HG03280 (cell line): ENCODE results near the gene RPL36AL.
"Not testable (repeated sequence)": the region's sequence is repeated elsewhere in the genome, so short reads cannot be mapped to it uniquely, and the experiment has no call there.

Experiments used
- ATAC-seq: cut with Tn5 transposase; IDR thresholded peaks from one replicate; pipeline ENCODE4 v1.9.1; 2021; ENCODE audit warnings: mild to moderate bottlenecking, moderate library complexity; ENCODE audit not compliant: unreplicated experiment

The RPL36AL gene

DNA sequence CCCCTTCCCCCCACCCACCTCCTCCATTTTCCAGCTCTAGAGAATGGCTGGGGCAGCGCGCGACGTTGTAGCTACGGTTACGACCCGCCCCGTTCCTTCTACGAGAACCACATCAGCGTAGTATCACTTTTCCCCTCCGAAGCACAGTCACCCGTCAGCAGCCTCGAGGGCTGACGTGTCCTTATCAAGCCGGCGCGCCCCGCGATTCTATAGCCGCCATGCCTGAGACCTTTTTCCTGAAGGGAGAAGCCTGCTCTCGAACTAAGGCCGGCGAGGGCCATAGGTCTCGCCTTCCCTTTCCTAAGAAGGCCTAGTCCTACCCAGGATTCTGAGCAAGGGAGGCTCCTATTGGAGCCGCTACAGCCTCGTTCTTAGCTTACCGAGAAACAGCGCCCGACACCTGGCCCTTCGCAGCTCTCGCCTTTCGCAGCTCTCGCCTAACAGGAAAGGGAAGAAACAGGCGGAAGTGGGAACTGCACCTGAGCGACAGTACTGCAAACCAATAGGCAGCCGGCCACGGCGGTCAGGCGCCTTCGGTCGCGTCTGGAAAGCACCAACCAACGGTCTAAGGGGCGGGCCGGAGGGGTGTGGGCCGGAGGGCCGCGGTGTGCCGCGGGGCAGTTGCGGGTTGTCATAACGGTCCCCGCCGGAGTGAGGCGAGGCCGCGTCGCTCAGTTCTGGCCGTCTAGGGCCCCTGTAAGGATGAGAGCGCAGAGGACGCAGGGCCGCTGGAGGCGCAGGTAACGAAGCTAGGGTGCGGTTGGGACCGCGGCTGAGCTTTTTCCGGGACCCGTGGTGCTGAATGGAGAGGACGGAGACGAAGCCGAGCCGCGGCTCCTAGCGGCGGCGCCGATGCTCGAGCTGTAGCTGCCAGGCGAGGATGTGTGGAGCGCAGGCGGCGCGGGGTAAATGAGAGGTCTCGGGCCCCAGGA lies at the start of gene RPL36AL, which contains the start of gene MGAT2:
RPL36AL (minus strand) TSS at position 445 of the 932 bp plus-strand sequence. CDS start 1,522 bp downstream, outside the sequence.
MGAT2 (plus strand) TSS at position 618 of the 932 bp plus-strand sequence. CDS start 470 bp downstream, outside the sequence.
- peak; percentile 90 for ATAC-seq

GRCh38 chr14:49659526-49660455 lies 39.4 kb upstream of the RPL36AL start:
- no peak for ATAC-seq

DNA sequence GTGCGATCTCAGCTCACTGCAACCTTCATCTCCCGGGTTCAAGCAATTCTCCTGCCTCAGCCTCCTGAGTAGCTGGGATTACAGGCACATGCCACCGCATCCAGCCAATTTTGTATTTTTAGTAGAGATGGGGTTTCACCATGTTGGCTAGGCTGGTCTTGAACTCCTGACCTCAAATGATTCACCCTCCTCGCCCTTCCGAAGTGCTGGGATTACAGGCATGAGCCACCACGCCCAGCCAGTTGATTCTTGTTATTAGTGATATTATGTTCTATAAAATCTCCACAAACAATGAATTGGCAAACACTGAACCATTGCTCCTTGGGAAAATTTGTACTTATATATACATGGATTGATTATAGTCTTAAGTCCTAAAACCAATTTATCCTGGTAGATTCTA lies 37.1 kb upstream of the RPL36AL start:
- not testable (repeated sequence) for ATAC-seq

GRCh38 chr14:49654511-49654910 lies 34.1 kb upstream of the RPL36AL start:
- no peak for ATAC-seq

GRCh38 chr14:49653508-49653907 lies 33.1 kb upstream of the RPL36AL start:
- no peak for ATAC-seq

DNA sequence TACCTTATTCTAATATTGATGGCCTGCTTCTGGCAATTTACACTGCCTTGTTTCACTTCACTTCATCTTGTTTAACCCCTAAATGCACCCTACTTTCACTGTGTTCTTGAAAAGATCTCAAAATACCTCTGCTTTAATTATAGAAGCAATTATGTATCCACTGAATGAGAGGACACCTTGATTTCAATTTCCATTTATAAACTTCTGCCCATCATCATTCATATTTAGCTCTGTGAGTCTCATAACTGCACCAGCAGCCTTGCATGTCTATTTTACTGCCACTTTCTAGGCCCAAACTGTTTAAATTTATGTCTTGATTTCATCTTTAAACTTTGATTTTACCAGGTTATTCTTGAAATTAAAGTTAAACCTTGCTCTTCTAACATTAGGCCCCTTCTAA lies 21.7 kb upstream of the RPL36AL start:
- ATAC-seq = no peak

DNA sequence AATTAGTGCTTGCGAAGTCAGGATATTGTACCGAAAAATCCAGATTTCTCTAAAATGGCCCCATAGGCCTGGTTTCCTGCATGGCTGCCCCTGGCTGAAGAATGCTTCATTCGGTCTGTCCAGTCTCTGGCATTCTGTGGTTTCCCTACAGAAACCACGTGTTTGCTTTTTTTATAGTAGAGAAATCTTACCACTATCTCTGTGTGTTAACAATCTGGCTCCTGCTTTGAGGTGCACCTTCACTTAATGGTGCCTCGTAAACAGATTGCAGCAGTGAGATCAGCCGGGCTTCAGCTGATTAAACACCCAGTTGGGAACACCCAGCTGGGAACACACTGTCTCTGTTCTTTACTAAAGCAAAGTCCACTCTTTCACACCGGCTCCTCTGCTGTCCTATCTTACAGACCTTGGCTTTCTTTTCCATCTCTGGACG lies 21.3 kb upstream of the RPL36AL start:
- no peak for ATAC-seq

DNA sequence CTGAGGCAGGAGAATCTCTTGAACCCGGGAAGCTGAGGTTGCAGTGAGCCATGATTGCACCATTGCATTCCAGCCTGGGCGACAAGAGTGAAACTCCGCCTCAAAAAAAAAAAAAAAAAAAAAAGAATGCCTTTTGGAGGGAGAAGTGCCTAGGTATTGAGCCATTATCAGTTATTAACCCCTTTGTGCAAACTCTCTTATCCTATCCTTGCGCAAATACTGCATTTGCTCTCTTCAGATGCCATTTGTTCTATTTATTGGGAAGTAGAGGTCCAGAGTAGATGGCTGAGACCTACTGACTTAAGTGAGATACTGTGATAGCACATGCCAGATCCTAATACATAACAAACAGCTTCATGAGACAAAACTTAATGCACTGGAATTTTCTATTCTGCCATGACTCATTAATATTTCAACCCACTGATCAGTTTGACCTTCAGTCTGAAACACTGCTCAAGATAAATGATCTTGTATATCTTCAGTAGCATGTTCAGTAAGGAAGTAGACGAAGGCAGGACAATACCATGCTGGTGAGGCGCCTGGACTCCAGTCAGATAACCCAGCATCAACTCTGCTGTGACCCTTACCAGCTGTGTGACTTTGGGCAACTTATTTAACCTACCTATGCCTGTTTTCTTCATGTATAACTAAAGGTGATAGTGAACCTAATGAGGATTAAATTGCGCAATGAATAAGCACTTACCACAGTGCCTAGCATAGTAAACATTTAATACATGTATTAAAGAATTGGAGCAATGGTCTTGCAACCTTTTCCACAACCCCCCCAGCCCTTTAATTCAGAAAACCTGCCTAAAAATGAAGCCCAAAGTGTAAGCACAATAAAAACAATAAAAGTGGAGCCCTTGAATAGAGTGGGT lies 20.4 kb upstream of the RPL36AL start:
- no peak for ATAC-seq

- ATAC-seq = no peak
These were observed 17.2 kb upstream of the RPL36AL start for GRCh38 chr14:49637534-49638078.

DNA sequence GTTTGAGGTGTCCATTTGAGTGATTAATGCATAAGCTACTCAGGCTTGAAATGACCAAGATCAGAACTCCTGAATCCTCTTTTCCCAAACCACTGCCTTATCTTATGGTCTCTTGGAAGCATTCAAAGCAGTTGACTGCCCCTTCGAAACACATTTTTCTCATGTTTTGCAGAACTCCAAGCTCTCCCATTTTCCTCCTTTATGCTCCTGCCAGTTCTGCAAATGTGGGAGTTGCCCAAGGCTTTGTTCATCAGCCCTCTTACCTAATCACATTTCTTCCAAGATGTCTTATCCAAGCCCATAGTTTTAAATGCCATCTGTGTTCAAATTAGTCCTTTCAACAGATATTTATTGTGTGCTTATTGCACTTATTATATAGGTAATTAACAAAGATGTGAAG lies 16.4 kb upstream of the RPL36AL start:
- no peak for ATAC-seq

DNA sequence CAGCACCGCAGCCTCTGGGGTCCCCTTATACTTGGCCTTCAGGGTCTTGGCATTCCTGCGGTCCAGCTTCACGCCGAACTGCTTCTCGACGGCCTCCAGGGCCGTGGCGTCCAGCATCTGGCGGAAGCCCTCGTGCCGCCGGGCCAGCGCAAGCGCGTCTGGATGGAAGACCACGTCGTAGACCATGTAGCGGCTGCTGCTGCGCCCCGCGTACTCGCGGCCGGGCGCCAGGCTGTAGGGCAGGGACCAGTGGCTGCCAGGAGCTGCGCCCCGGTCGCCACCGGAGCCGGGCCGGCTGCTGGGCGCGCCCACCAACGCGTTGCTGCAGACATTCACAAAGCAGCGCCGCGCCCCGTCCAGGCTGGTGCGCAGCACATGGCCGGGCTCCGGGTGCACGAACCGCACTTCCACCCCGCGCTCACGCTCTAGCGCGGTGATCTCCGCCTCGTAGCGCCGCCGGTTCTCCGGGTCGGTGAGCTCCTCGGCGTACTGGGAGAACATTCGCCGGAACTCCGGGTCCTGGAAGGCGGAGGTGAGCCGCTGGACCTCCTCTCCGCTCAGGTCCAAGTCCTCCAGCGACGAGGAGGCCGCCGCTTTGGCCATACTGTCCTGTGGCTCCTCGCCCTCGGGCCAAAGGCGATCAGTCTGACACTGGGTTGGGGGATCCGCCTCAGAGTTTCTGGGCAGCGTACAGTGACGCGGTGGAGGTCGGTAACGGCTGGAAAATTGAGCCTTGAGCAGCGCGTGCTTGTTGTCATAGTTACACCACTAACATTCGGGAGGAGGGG lies 14.3 kb upstream of the RPL36AL start, which contains the start of gene DNAAF2:
DNAAF2 (minus strand) TSS at position 698 of the 788 bp plus-strand sequence; CDS start at position 603, 95 bp downstream.
- peak; percentile 24 for ATAC-seq

- peak; percentile 73 for ATAC-seq
These were observed 13.5 kb upstream of the RPL36AL start for GRCh38 chr14:49633640-49634546.

DNA sequence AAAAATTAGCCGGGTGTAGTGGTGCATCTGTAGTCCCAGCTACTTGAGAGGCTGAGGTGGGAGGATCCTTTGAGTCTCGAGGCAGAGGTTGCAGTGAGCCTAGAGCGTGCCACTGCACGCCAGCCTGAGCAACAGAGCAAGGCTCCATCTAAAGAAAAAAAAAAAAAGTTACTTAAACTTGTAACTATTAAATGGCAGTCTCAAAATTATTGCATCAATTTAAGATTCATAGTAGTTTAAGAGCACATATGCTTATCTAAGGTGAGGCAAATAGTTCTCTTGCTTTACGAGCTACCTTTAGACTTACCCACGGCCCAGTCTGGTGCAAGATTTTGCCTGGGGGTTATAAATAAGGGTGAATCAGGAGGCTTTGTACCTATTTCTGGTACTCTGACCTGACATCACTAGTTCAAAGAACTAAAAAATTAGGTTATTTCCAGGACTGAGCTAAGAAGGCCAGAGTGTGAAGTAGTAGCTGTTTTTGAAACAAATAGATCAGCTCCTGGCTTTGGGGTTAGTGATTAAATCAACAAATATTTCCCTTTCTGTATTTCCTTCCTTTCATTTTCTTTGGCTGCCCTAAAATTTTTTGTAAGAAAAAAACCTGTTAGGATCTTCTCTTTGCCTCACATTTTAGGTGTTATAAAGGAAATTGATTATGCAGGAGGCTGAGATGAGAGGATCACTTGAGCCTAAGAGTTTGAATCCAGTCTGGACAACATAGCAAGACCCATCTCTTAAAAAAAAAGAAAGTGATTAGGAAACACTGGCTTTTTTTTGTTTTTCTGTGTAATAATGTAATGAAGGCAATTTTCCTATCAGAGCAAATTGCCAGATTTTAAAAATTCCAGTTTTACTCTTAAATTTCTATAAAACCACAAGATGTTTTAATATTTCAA lies 3.8 kb upstream of the RPL36AL start:
- ATAC-seq = no peak

DNA sequence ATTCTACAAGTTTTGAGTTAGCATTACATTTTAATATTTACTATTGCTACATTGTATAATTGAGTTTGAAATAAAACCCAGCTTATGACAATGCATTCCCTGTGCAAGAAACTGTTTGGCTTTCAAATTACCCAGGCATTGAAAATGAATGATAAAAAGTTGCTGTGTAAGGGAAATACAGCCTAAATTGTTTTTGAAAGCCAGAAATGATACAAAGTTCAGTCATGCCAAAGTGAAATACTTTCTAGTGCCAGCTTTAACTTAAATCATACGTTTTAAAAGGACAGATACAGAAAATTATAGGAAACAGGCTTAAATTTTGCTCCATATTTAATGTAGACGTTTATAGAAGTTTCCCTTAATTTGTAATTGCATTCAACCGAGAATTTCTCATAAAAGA lies 3.0 kb upstream of the RPL36AL start:
- no peak for ATAC-seq

DNA sequence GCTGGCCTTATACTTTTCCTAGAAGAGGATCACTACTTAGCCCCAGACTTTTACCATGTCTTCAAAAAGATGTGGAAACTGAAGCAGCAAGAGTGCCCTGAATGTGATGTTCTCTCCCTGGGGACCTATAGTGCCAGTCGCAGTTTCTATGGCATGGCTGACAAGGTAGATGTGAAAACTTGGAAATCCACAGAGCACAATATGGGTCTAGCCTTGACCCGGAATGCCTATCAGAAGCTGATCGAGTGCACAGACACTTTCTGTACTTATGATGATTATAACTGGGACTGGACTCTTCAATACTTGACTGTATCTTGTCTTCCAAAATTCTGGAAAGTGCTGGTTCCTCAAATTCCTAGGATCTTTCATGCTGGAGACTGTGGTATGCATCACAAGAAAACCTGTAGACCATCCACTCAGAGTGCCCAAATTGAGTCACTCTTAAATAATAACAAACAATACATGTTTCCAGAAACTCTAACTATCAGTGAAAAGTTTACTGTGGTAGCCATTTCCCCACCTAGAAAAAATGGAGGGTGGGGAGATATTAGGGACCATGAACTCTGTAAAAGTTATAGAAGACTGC lies 1.7 kb upstream of the RPL36AL start:
- no peak for ATAC-seq

- peak; percentile 24 for ATAC-seq
These were observed 872 bp upstream of the RPL36AL start for GRCh38 chr14:49621114-49621881.
